ENCODE results near the gene ITGAE.

The ITGAE gene

DNA sequence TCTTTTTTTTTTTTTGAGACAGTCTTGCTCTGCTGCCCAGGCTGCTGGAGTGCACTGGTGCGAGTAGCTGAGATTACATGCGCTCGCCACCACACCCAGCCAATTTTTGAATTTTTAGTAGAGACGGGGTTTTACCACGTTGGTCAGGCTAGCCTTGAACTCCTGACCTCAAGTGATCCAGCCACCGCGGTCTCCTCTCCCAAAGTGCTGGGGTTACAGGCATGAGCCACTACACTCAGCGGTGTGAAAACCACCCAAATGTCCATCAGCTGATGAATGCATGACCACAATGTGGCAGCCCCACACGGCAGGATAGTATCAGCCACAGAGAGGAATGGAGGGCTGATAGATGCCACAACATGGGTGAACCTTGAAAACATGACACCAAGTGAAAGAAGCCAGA lies 107.2 kb downstream of the ITGAE start:
- DNase-seq (ENCODE audit: low read depth), result no peak

DNA sequence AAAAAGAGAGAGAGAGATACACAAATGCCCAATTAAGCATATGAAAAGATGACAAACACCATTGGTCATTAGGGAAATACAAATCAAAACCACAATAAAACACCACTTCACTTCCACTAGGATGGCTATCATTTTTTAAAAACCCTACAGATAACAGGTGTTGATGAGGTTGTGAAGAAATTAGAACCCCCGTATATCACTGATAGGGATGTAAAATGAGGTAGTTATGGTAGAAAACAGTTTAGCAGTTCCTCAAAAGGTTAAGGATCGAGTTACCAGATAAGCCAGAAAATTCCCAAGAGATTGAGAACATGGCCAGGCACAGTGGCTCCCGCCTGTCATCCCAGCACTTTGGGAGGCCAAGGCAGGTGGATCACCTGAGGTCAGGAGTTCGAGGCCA lies 107.8 kb downstream of the ITGAE start:
- no peak for DNase-seq (ENCODE audit: low read depth)

DNA sequence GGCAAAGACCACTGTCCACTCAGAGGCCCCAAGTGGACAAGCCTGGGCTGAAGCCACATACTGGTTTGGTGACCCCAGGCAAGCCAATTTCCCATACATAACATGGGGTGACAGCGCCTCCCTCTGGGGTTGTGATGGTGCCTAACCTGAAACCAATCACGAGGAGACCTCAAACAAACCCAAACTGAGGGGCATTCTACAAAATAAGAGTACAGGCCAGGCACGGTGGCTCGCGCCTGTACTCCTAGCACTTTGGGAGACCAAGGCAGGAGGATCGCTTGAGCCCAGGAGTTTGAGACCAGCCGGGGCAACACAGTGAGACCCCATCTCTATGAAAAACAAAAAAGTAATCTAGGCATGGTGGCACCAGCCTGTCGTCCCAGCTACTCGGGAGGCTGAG lies 108.6 kb downstream of the ITGAE start:
- DNase-seq (ENCODE audit: low read depth), result no peak

DNA sequence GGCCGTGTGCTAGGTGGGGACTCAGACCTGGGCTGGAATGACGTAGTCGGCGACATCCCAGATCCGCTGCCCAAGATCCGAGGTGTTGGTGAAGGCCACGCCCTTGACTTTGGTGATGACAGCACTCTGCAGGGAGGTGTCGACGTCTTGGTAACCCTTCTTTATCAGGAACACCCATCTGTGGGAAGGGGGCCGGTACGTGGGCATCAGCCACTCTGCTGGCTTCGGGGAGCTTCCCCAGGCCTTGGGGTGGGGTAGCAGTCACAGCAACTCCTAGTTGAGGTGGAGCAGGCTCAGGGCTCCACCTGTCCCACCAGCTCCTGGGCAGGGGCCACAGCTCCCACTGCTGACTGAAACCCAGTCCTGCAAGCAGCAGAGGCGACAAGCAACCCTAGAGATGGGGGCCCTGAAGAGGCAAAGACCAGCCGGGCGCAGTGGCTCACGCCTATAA lies 109.3 kb downstream of the ITGAE start:
- no peak for DNase-seq (ENCODE audit: low read depth)

DNA sequence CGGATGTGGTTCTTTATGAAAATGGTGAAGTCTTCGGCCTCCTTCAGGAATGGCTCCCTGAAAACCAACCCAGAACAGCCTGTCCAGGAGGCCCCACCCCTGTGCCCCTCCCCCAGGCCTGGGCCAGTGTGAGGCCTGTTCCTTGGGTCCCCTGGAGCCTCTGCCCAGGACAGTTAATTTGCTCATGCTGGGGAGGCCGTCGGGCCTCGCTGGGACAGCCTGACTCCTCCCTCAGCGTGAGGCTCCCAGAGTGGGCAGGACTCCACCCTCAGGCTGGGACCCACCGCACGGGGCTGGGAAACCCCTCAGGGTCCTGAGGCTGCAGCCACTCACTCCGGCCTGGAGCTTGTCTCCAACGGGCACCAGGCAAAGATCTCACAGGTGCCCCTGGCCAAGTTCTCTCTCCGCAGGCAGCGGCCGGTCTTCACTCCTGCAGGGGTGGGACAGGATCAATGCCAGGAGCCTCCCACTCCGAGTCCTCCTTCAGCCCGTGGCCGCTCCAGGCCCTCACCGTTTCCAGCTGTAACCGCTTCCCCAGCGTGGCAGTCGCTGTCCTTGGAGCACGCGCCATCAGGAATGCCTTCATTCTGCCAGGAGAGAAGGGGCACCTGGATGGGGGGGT lies 110.8 kb downstream of the ITGAE start:
- DNase-seq (ENCODE audit: low read depth), result no peak

DNA sequence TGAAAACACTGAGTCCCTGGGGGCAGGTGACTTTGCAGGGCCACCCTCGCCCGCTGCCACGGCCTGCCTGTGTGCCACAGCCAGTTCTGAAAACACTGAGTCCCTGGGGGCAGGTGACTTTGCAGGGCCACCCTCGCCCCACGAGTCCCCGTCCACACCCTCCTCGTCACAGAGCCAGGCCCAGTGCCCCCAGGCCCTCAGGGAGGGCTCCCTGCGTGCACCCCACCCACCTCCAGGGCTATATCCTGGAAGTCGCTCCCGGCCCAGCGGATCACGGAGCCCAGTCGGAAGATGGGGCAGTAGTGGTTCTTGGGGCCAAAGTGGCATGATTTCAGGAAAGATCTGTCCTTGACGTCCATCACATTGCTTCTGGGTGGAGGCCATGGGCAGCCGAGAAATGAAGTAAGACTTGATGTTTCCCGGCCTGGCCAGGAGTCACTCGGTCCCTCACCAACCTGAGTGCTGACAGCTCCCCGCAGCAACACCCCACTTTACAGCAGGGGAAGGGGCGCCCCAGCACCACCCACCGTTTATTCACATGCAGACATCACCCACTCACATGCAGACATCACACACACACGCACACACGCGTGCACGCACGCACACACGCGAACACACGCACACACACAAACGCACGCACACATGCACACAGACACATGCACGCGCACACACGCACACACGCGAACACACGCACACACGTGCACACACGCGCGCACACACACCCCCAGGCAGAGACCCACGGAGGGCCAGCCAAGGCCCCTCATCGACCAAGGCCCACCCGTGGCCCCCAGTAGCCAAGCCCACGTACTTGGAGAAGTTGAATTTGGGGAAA lies 111.5 kb downstream of the ITGAE start:
- DNase-seq (ENCODE audit: low read depth), result no peak

DNA sequence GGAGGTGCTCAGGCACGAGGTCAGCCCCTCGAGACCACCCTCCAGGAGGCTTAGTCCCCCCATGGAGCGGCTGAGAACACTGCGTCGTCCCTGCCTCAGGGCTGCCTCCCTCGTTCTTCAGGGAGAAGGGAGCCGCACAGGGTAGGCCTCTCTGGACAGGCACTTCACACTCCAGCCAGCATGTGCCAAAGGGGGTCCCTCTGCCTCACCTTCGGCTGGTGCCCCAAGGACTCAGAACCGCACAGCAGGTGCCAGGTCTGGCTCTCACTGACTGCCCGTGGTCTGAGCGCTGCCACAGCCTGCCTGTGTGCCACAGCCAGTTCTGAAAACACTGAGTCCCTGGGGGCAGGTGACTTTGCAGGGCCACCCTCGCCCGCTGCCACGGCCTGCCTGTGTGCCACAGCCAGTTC lies 112.1 kb downstream of the ITGAE start:
- no peak for DNase-seq (ENCODE audit: low read depth)

DNA sequence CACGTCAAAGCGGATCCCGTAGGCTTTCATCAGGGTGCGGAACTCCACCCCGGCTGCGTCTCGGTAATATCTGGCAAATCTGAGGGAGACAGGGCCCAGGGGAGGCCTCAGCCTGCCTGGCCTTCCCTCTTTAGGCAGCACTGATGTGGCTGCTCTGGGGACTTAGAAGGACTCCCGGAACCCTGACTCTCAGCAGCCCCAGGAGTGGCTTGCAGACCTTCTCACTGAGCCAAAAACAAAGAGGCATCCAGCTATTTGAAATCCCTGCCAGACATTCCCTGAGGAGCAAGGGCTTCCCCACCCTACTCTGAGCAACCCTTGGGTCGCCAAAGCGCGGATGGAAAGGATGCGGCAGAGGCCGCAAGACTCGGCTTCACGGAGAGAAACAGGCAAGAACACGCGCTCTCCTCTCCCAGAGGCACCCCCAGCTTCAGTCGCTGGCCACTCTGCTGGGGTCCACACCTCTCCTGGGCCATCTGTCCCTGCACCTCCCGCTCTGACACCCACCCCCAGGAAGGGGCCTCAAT lies 112.9 kb downstream of the ITGAE start:
- DNase-seq (ENCODE audit: low read depth), result no peak

DNA sequence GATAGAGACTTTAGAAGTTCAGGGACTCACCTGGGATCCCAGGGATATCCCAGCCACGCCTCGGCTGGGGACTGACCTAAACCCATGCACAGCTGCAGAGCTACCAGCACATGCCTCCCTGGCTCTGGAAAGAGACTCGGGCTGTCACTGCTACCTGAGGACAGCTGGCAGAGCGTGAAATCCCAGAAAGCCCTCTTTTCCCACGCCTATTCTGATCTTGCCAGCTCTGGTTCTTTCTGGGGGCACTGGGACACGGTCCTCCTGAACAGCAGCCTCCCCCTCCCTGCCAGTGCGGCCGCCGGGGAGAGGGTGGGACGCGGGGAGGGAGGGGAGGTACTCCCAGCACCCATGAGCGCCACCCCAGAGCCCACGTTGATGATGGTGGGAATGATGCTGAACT lies 115.8 kb downstream of the ITGAE start:
- DNase-seq (ENCODE audit: low read depth), result no peak

DNA sequence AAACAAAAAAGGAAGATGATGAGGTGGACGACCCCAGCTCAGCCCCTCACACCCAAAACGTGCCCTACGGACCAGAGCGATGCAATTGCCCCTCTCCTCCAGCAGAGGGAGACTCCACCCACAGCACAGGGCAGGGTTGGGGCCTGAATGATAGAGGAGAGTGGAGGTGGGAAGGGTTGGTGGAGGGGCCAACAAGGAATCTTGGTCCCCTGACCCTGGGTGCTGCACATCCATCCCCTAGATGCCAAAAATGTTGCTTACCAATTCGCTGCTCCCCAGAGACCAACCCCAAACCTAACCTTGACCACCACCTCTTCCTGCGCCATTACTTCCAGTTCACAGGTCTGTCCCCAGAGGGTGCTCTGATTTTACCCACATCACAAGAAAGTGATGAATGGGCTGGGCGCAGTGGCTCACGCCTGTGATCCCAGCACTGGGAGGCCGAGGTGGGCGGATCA lies 117.9 kb downstream of the ITGAE start:
- DNase-seq (ENCODE audit: low read depth), result peak; percentile 40

DNA sequence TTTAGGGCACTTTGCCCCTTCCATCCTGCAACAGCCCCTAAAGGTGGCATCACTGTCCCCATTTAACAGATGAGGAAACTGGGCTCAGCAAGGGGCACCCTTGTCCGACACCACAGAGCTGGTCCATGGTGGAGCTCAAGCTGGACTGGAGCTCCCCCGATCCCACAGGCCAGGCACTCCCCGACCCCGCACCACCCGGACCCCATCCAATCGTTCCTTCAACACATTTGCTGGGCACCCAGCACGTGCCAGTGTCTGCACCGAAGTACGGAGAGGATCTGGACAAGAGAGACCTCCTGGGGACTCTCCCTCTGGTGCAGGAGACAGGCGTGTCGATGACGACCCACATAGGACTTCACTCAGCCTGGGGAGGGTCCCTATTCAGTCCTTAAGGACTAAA lies 119.0 kb downstream of the ITGAE start:
- no peak for DNase-seq (ENCODE audit: low read depth)

DNA sequence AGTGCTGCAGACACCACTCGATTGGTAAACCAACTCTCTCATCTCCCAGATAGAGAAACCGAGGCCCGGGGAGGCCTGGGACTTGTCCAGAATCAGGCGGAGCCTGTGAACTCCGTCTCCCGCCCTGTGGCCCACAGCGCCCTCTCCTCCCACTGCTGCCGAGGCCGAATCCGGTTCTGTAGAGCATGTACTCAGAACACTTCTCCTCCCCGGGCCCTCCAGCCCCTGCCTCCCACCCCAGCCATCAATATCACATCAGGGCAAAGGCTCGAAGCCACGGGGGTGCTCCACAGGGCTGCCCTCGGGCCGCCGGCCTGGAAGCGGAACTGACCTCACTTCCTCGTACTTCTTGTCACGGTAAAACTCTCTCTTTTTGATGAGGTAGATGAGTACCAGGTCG lies 119.4 kb downstream of the ITGAE start:
- no peak for DNase-seq (ENCODE audit: low read depth)

DNA sequence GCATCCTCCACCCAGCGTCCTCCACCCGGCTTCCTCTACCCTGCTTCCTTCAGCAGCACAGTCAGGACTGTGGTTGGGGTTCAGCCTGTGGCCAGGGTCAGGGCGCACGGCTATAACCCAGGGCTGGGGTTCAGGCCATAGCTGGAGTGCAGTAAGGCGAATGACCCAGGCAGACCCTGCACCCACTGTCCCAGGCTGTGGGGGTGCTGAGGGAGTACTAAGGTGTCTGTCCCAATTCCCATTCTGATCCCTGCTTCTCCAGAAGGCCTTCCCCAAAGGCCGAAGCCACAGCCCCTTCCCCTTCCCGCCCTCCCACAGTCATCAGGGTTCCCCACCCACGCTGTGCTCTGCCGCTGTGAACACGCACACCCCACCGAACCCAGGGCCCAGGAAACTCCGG lies 119.9 kb downstream of the ITGAE start:
- no peak for DNase-seq (ENCODE audit: low read depth)

DNA sequence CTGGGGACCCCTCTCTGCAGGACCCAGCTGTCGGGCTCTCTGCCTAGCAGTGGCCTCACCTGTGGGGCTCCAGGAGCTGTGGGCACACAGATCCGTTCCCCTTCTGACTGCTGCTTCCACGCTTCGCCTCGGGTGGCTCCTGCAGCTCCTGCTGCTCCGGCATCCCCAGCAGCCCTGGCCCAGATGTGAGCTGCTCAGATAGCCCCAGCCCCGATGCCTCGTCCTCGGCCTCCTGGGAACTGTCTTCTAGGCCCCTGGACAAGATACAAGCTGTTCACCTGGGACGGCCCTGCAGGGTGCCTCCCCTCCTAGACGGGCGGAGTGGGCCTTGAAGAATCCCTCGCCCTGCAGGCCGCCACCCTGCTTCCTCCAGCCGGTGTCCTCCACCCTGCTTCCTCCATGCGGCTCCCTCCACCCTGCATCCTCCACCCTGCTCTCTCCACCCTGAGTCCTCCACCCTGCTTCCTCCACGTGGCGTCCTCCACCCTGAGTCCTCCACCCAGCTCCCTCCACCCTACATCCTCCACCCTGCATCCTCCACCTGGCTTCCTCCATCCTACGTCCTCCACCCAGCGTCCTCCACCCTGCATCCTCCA lies 121.4 kb downstream of the ITGAE start:
- no peak for DNase-seq (ENCODE audit: low read depth)

DNA sequence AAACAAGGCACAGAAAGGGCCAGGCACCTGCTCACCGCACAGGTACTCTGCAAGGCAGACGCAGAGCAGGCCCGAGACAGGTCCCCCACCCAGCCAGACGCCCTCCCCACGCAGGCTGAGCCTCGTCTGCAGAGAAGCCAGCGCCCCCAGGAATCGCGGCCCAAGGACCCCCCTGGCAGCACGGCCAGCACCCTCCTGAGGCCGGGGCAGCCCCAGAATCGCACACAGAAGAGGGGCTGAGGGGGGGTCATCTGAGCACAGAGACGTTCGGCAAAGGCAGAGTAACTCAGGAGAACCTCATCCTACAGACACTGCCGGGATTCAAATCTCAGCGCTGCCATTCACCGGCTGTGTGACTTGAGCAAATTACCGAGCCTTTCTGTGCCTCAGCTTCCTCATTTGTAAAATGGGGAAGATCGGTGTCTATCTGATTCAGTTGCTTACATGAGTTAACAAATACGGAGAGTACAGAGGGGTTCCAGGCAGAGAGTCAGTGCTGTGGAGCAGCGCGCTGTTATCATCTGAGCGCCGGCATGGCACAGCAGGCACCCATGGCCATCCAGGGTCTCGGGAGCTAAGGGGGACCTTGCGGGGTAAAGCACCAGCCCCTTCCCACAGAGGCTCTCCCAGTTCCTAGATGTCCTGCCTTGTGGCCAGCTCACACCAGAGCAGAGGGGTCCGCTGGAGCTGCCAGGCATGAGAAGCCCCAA lies 122.0 kb downstream of the ITGAE start:
- no peak for DNase-seq (ENCODE audit: low read depth)

DNA sequence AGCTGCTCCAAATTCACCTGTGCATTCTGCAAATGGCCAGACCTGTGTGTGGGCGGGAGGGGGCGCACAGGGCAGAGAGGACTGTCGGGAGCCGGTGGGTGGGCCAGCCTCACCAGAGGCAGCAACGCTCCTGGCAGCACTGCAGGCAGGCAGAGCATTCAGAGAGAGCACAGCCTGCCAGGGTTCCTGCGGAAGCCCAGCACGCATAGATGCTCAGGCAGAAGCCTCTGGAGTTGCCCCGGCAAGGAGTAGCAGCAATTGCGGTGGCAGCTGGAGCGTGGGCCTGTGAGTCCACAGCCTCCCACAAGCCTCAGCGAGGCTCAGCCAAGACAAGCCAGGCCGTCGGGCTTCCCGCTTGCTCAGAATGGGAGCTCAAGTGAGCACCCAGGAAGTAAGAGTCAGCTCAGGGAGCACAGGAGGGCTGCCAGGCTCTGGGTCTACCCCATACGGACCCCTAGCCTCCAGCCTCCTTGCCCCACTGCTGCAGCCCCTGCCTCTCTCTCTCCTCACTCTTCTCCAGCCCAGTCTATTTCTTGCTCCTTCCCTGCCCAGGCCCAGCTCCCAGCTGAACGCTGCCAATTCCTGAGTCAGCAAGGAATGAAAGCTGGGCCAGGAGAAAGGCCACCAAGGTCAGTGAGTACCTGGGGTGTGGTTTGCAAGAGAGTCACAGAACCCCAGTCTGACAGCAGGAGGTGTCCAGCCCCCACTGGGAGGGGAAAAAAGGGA lies 122.7 kb downstream of the ITGAE start:
- no peak for DNase-seq (ENCODE audit: low read depth)

DNA sequence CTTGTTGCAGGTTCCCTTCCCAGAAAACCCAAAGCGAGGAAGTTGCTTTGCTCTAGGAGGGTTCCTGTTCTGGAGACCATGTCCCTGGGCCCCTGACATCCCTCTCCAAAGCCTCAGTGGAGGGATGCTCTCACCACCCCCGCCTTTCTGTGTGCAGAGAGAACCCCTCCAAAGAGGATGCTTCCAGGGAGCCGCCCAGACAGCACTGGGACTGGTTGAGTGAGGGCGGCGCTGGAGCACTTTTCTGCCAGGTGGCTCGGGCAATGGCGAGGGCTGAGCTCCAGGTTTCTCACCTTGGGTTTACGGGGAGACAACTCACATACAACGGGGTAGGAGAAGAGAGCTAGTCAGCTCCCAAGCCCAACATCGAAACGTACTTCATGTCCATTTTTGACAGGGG lies 125.1 kb downstream of the ITGAE start:
- no peak for DNase-seq (ENCODE audit: low read depth)

DNA sequence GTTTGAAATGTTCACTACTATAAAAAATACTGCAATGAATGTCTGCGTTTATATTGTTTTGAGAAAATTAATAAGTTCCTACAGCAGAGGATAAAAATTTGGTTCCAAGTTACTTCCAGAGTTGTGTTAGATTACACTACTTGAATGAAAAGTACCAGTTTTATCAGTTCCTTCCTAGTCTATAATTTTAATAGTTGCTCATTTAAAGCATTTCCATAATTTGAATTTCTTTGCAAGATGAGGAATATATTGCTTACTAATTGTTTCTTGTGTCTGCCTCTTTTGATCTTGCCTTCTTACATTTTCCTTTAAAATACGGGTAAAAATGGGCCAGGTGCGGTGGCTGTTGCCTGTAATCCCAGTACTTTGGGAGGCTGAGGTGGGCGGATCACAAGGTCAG lies 128.4 kb downstream of the ITGAE start:
- DNase-seq (ENCODE audit: low read depth), result no peak

DNA sequence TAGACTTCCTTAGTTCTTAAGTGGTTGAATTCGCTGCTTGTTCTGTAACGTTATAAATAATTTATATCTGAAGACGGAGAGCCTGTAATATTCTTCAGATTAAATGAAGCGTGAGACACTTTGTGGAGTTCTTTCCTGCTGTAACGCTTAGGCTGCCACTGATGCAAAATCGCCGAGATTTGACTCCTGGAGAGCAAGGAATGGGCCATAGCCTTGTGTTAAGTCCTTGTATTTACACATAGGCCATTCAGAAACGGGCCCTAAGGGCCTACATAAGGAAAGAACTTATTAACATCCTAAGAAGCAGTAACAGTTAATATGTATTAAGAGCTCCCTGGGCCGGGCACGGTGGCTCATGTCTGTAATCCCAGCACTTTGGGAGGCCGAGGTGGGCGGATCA lies 131.4 kb downstream of the ITGAE start:
- no peak for DNase-seq (ENCODE audit: low read depth)

DNA sequence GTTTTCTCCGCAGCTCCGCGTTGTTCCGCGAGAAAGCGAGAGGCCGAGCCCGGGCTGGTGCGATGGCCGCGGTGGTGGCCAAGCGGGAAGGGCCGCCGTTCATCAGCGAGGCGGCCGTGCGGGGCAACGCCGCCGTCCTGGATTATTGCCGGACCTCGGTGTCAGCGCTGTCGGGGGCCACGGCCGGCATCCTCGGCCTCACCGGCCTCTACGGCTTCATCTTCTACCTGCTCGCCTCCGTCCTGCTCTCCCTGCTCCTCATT lies 132.0 kb downstream of the ITGAE start:
- no peak for DNase-seq (ENCODE audit: low read depth)

DNA sequence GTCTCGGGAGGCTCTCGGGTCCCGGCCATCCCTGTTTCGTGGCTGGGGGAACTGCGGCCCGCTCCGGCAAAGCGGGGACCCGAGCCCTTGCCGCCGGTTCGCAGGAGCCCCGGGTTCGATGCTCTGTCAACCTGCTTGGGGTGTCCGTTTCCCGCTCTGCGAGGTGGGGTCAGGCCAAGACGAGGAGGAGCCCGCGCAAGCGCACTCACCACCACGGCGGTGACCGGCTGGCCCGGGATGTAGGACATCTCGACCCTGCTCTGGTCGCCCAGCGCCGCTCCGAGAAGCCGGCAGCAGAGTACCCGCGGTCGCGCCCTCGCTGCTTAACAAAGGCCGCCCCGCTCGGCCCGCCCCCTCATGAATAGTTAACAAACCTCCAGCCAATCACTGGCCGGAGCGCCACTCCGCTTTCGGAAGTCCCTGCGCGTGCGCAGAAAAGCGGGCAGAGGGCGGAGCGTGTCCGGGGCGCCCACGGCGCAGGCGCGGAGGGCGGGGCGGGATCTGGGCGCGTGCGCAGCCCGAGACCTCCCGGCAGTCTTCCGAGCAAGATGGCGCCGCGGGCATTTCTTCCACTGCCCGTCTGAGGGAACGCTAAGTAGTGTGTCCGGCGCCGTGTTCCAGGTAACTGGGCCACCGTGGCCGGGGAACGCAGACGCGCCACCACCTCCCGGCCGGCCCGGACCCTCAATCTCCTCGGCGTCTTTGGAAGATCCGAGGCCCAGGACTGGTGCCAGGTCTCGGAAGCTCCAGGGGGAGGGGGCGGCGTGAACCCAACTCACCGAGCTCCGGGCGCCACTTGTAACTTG lies 132.5 kb downstream of the ITGAE start, which contains the start of the genes EMC6 and TAX1BP3:
Gene EMC6, plus strand, starts transcription at position 534 of the 806 bp plus-strand sequence. CDS start 335 bp downstream, outside the sequence.
Gene TAX1BP3, minus strand, starts transcription at position 300 of the 806 bp plus-strand sequence. Its CDS starts 52 bp downstream, at position 248.
- DNase-seq (ENCODE audit: low read depth), result peak; percentile 98
